Measurements from ENCODE around the gene PSMC3IP. TPM values are rescaled to one million over a fixed set of nuclear protein-coding genes. Genes with fewer than 3 reads are reported as not detected.
"Not testable (repeated sequence)": the region's sequence is repeated elsewhere in the genome, so short reads cannot be mapped to it uniquely, and the experiment has no call there.

Gene PSMC3IP
- total and polyA plus RNA-seq, 2 of the 4 experiments (the other 2 are of a cell fraction) = 5.6 to 9.8 TPM

DNA sequence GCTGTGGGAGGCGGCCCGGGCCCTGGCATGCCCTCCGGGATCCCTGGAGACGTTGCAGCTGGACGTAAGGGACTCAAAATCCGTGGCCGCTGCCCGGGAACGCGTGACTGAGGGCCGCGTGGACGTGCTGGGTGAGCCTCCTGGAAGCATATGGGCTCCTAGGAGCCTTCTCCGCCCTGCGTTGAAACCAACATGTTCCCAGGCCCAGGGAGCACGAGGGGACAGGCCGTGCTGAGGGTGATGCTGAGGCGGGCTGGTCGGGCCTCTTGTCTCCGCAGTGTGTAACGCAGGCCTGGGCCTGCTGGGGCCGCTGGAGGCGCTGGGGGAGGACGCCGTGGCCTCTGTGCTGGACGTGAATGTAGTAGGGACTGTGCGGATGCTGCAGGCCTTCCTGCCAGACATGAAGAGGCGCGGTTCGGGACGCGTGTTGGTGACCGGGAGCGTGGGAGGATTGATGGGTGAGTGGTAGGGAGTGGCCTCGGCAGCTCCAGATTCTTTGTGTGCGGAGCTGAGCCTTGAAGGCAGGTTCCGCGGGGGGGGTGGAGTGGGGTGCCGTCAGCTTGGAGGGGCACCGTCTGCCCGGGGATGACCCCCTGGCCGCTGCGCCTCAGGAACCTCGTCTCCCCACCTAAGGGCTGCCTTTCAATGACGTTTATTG, 24.2 kb downstream of the PSMC3IP start:
- Histone ChIP-seq H4K91ac (ENCODE audit: insufficient read depth, low read depth, low read length) (no peak overlapping the region), H2AK5ac (ENCODE audit: low read depth, low read length) (0 out of 2 replicates have a peak overlapping the region, but pooled peaks have one; percentile 93), H2BK20ac (ENCODE audit: low read depth, low read length) (no peak overlapping the region), H4K20me1 (ENCODE audit: insufficient read depth, low read length) (no peaks in the 10 kb centered on the region; the same call in 1 of the 2 replicates), H3K9me3 (ENCODE audit: control insufficient read depth, insufficient read depth, low read length) (no peaks in the 10 kb centered on the region), H3K9ac (ENCODE audit: low read depth, low read length) (no peak overlapping the region), H3K56ac (ENCODE audit: extremely low read depth, insufficient read depth, low read length) (no peak overlapping the region), H3K36me3 (ENCODE audit: control insufficient read depth, insufficient read depth, low read length) (peaks cover 4% of the 10 kb centered on the region; the same call in 1 of the 2 replicates), H4K5ac (ENCODE audit: low read depth, low read length) (no peak overlapping the region), H2AK9ac (replicated peaks; ENCODE audit: low read depth, low read length, poor library complexity) (peak overlapping the region; percentile 55), H3K4ac (ENCODE audit: low read depth, low read length) (no peak overlapping the region), H3K23ac (ENCODE audit: low read depth, low read length) (no peak overlapping the region), H2BK5ac (ENCODE audit: low read depth, low read length, poor library complexity, severe bottlenecking) (no peak overlapping the region), H2BK120ac (ENCODE audit: low read depth, low read length) (no peak overlapping the region), H3K4me2 (ENCODE audit: low read depth, low read length) (no peak overlapping the region; the same call in 1 of the 2 replicates), H3K79me1 (ENCODE audit: low read depth in 1 of 2, low read length in 2 of 2) (peaks cover 11 to 53% of the 10 kb centered on the region in 2 experiments), H3K27ac (ENCODE audit: insufficient read depth, low read length) (no peak overlapping the region), H2BK15ac (ENCODE audit: low read depth, low read length) (no peak overlapping the region), H3K4me1 (ENCODE audit: control insufficient read depth, insufficient read depth, low read length) (peaks cover 5% of the 10 kb centered on the region), H3K18ac (ENCODE audit: low read depth, low read length) (no peak overlapping the region), H3K27me3 (ENCODE audit: control insufficient read depth, insufficient read depth, low read length) (no peaks in the 10 kb centered on the region), H3K14ac (replicated peaks; ENCODE audit: low read depth, low read length) (no peak overlapping the region), H4K8ac (ENCODE audit: low read depth in 2 of 2, low read length in 2 of 2) (no peak overlapping the region), H3K9me1 (ENCODE audit: insufficient read depth, low read length) (no peaks in the 10 kb centered on the region), H2AFZ (replicated peaks; ENCODE audit: low read length, poor library complexity) (no peak overlapping the region), H3K4me3 (ENCODE audit: insufficient read depth, low read depth, low read length) (no peak overlapping the region)
- in situ Hi-C loops (cut with MboI; ENCODE audit: low sequenced_read_pairs) (no loop called here), dilution Hi-C loops (cut with HindIII; ENCODE audit: low sequenced_read_pairs, unreplicated experiment) (no loop called here), intact Hi-C loops (cut with micrococcal nuclease) (no loop called here)
- no TSS peak for BruUV-seq (replicated peaks)
- POLR2A ChIA-PET (ENCODE audit: unreplicated experiment) = no interaction called here
- no peak for TF ChIP-seq MXI1 (IDR thresholded peaks at IDR 0.05; ENCODE audit: borderline replicate concordance, low read depth, low read length)
- TF ChIP-seq RAD21 (IDR thresholded peaks at IDR 0.05; ENCODE audit: low read length) = no peak
- TF ChIP-seq, protein P1, sequence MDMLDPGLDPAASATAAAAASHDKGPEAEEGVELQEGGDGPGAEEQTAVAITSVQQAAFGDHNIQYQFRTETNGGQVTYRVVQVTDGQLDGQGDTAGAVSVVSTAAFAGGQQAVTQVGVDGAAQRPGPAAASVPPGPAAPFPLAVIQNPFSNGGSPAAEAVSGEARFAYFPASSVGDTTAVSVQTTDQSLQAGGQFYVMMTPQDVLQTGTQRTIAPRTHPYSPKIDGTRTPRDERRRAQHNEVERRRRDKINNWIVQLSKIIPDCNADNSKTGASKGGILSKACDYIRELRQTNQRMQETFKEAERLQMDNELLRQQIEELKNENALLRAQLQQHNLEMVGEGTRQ (IDR thresholded peaks at IDR 0.05; ENCODE audit: low read depth, low read length) = no peak
- ATAC-seq (ENCODE audit: low read depth) (no peak), DNase-seq (no peak)
- CTCF ChIA-PET = no interaction called here
- 86% methylated on average over 27 of the region's 45 CpGs; no CpG with 5 or more reads in 1 of the 2 experiments for WGBS, 2 experiments (ENCODE audit: extremely low coverage in 2 of 2, insufficient read length in 1 of 2)

DNA sequence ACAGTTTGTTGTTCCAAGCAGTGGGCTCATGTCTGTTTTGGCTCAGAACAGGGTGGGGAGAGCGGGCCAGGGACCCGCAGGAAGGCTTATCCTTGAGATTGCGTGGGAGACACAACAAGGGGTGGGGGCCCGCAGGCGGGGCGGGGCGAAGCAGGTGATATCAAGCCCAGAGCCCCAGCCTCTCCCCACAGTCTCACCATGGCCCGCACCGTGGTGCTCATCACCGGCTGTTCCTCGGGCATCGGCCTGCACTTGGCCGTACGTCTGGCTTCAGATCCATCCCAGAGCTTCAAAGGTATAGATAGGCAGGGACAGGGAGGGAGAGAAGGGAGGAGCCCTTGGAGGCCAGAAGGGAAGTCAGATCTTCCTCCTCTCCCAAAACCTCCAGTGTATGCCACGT, 24.8 kb downstream of the PSMC3IP start, which contains the start of gene HSD17B1:
HSD17B1 (plus strand) TSS at position 188 of the 400 bp plus-strand sequence; CDS start at position 199, 11 bp downstream.
- H3K9me3 ChIP-seq (ENCODE audit: control insufficient read depth, insufficient read depth, low read length); H3K9me1 ChIP-seq (ENCODE audit: insufficient read depth, low read length); POLR2A ChIA-PET (ENCODE audit: unreplicated experiment); H3K56ac ChIP-seq (ENCODE audit: extremely low read depth, insufficient read depth, low read length); H3K27ac ChIP-seq (ENCODE audit: insufficient read depth, low read length); in situ Hi-C loops (cut with MboI; ENCODE audit: low sequenced_read_pairs); H4K20me1 ChIP-seq (ENCODE audit: insufficient read depth, low read length); H2AFZ ChIP-seq (replicated peaks; ENCODE audit: low read length, poor library complexity); H3K9ac ChIP-seq (ENCODE audit: low read depth, low read length); H3K4me1 ChIP-seq (ENCODE audit: control insufficient read depth, insufficient read depth, low read length); H2BK20ac ChIP-seq (ENCODE audit: low read depth, low read length); intact Hi-C loops (cut with micrococcal nuclease); H2BK15ac ChIP-seq (ENCODE audit: low read depth, low read length); DNase-seq; H2BK120ac ChIP-seq (ENCODE audit: low read depth, low read length); dilution Hi-C loops (cut with HindIII; ENCODE audit: low sequenced_read_pairs, unreplicated experiment); H4K8ac ChIP-seq (ENCODE audit: low read depth in 2 of 2, low read length in 2 of 2); CTCF ChIA-PET; H3K36me3 ChIP-seq (ENCODE audit: control insufficient read depth, insufficient read depth, low read length); H2BK5ac ChIP-seq (ENCODE audit: low read depth, low read length, poor library complexity, severe bottlenecking); H4K5ac ChIP-seq (ENCODE audit: low read depth, low read length); H3K14ac ChIP-seq (replicated peaks; ENCODE audit: low read depth, low read length); BruUV-seq (replicated peaks); ATAC-seq (ENCODE audit: low read depth); H3K18ac ChIP-seq (ENCODE audit: low read depth, low read length); H3K27me3 ChIP-seq (ENCODE audit: control insufficient read depth, insufficient read depth, low read length): not testable (repeated sequence)
- H3K23ac ChIP-seq (ENCODE audit: low read depth, low read length) = 0 out of 2 replicates have a peak within 1 kb of the TSS, but pooled peaks have one; percentile 12
- peak within 1 kb of the TSS; percentile 95; the same call in 1 of the 2 replicates for H3K4me3 ChIP-seq (ENCODE audit: insufficient read depth, low read depth, low read length)
- peak within 1 kb of the TSS; percentile 92 for H3K4me2 ChIP-seq (ENCODE audit: low read depth, low read length)
- H3K4ac ChIP-seq (ENCODE audit: low read depth, low read length) = peak within 1 kb of the TSS; percentile 97; the same call in 1 of the 2 replicates
- peak within 1 kb of the TSS; percentile 21; the same call in 1 of the 2 replicates for H4K91ac ChIP-seq (ENCODE audit: insufficient read depth, low read depth, low read length)
- H2AK5ac ChIP-seq (ENCODE audit: low read depth, low read length) = peak within 1 kb of the TSS; percentile 93; the same call in 1 of the 2 replicates
- WGBS, 2 experiments (ENCODE audit: extremely low coverage in 2 of 2, insufficient read length in 1 of 2) = no CpG with 5 or more reads among the region's 15 CpGs
- H3K79me1 ChIP-seq (ENCODE audit: low read depth in 1 of 2, low read length in 2 of 2) = peaks cover 11 to 53% of the 10 kb centered on the region in 2 experiments
- H2AK9ac ChIP-seq (replicated peaks; ENCODE audit: low read depth, low read length, poor library complexity) = peak within 1 kb of the TSS; percentile 90
